ENCODE data around the gene COL11A2. TPM values are rescaled to one million over a fixed set of nuclear protein-coding genes. Genes with fewer than 3 reads are reported as not detected.

The COL11A2 gene
- total and polyA plus RNA-seq, 2 of the 13 experiments (the other 11 are each of a cell fraction or from before 2014, with no cell fraction given): 0.55 TPM

DNA sequence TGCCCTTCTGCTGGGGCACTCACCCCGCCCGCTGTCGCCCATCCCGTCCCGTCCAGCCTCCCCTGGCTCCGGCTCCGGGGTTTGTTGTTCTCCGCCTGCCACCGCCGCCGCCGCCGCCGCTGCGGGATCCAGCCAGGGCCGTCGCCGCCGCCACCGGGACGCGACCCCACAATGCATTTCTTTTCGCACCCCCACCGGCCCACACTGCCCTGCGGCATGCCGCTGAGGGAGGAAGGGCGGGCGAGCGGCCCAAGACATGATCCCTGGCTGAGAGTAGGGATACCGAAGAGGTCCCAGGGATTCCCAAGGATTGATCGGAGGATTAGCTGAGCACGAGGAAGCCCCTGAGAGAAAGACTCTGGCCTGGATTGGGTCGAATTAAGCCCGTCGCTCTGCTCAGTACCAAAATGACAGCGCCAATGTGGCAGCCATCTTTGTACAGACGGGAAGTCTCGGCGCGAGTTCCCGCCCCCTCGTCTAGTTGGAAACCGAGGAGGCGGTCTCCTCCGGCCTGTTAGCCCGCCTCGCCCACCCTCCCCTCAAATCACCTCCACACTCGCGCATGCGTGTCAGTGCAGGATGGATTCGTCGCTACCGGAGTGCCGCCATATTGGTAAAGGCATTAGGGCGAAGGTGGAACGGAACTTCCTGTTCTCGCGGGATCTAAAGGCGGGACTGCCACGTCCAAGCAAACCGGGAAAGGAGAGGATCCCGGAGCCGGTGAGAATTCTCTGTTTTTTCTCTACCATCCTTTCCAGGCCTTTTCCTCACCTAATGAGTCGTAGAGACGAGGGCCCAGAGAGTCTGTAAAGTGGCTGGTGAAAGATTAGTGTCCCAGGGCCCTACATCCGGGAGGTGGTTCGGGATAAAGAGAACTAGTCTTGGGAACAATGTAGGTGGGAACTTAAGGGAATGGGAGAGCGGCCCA is 8.2 kb upstream of the COL11A2 start, which contains the start of the genes RXRB and SLC39A7 (continued):
- TF ChIP-seq ZBTB20 (CRISPR knock-in tag; IDR thresholded peaks at IDR 0.05; ENCODE audit: borderline replicate concordance, low read depth): no peak; the same call in 1 of the 2 replicates
- peak; percentile 89; the same call in 1 of the 2 replicates for TF ChIP-seq MTA1 (CRISPR knock-in tag; IDR thresholded peaks at IDR 0.05; ENCODE audit: borderline replicate concordance)
- 0 out of 2 replicates have a peak, but pooled peaks have one; percentile 49 for TF ChIP-seq ZNF235 (CRISPR knock-in tag; IDR thresholded peaks at IDR 0.05; ENCODE audit: borderline replicate concordance)
- TF ChIP-seq HOXA5 (CRISPR knock-in tag; IDR thresholded peaks at IDR 0.05): peak; percentile 96
- peak; percentile 89 for TF ChIP-seq KDM2A (CRISPR knock-in tag; IDR thresholded peaks at IDR 0.05; ENCODE audit: borderline replicate concordance, low read depth)
- peak; percentile 96 for TF ChIP-seq ZNF33B (CRISPR knock-in tag; IDR thresholded peaks at IDR 0.05)
- TF ChIP-seq THAP7 (CRISPR knock-in tag; IDR thresholded peaks at IDR 0.05): peak; percentile 30; the same call in 1 of the 2 replicates
- TF ChIP-seq, protein P1, sequence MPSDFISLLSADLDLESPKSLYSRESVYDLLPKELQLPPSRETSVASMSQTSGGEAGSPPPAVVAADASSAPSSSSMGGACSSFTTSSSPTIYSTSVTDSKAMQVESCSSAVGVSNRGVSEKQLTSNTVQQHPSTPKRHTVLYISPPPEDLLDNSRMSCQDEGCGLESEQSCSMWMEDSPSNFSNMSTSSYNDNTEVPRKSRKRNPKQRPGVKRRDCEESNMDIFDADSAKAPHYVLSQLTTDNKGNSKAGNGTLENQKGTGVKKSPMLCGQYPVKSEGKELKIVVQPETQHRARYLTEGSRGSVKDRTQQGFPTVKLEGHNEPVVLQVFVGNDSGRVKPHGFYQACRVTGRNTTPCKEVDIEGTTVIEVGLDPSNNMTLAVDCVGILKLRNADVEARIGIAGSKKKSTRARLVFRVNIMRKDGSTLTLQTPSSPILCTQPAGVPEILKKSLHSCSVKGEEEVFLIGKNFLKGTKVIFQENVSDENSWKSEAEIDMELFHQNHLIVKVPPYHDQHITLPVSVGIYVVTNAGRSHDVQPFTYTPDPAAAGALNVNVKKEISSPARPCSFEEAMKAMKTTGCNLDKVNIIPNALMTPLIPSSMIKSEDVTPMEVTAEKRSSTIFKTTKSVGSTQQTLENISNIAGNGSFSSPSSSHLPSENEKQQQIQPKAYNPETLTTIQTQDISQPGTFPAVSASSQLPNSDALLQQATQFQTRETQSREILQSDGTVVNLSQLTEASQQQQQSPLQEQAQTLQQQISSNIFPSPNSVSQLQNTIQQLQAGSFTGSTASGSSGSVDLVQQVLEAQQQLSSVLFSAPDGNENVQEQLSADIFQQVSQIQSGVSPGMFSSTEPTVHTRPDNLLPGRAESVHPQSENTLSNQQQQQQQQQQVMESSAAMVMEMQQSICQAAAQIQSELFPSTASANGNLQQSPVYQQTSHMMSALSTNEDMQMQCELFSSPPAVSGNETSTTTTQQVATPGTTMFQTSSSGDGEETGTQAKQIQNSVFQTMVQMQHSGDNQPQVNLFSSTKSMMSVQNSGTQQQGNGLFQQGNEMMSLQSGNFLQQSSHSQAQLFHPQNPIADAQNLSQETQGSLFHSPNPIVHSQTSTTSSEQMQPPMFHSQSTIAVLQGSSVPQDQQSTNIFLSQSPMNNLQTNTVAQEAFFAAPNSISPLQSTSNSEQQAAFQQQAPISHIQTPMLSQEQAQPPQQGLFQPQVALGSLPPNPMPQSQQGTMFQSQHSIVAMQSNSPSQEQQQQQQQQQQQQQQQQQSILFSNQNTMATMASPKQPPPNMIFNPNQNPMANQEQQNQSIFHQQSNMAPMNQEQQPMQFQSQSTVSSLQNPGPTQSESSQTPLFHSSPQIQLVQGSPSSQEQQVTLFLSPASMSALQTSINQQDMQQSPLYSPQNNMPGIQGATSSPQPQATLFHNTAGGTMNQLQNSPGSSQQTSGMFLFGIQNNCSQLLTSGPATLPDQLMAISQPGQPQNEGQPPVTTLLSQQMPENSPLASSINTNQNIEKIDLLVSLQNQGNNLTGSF (CRISPR knock-in tag; IDR thresholded peaks at IDR 0.05): 0 out of 2 replicates have a peak, but pooled peaks have one; percentile 3
- TF ChIP-seq PHF21A (CRISPR knock-in tag; IDR thresholded peaks at IDR 0.05): no peak; the same call in 1 of the 2 replicates
- TF ChIP-seq ZNF383 (CRISPR knock-in tag; IDR thresholded peaks at IDR 0.05; ENCODE audit: borderline replicate concordance): no peak
- TF ChIP-seq FOXA1 (IDR thresholded peaks at IDR 0.05): no peak
- peak; percentile 54; the same call in 1 of the 2 replicates for TF ChIP-seq FOXA1 (CRISPR knock-in tag; IDR thresholded peaks at IDR 0.05)
- TF ChIP-seq FOXP4 (CRISPR knock-in tag; IDR thresholded peaks at IDR 0.05): peak; percentile 93
- TF ChIP-seq ZNF264 (CRISPR knock-in tag; IDR thresholded peaks at IDR 0.05): peak; percentile 62; the same call in 1 of the 2 replicates
- TF ChIP-seq ATF2 (CRISPR knock-in tag; IDR thresholded peaks at IDR 0.05): peak; percentile 60; the same call in 1 of the 2 replicates
- TF ChIP-seq ZFP36L1 (CRISPR knock-in tag; IDR thresholded peaks at IDR 0.05): no peak
- TF ChIP-seq TRIM24 (CRISPR knock-in tag; IDR thresholded peaks at IDR 0.05): no peak; the same call in 1 of the 2 replicates
- TF ChIP-seq, protein P2, sequence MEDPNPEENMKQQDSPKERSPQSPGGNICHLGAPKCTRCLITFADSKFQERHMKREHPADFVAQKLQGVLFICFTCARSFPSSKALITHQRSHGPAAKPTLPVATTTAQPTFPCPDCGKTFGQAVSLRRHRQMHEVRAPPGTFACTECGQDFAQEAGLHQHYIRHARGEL (CRISPR knock-in tag; IDR thresholded peaks at IDR 0.05): peak; percentile 64
- no peak; the same call in 1 of the 2 replicates for TF ChIP-seq RFX3 (CRISPR knock-in tag; IDR thresholded peaks at IDR 0.05)
